Body of pancreas (tissue), 4 donors: ENCODE data around the gene MDH2. TPM values are rescaled to one million over a fixed set of nuclear protein-coding genes. Genes with fewer than 3 reads are reported as not detected.
A peak's percentile ranks its signal among the peaks of the same experiment; 100 is the strongest.

Source experiments
- ATAC-seq: fragments of 150-250 bp; one replicate; pipeline ENCODE4 v1.9.1; 2016
- DNase-seq, 4 donors: peaks; one replicate each; pipeline ENCODE4 v3.0.0-alpha.2; 2019
- H3K27ac ChIP-seq, 4 donors: fragments of 200-600 bp; sonication (generic); 1 replicate in 3 of 4; 2 replicates in 1 of 4; pipeline versions ENCODE4 v1.5.1 to v1.6.1; 2016 to 2019; ENCODE audit warnings: mild to moderate bottlenecking in 1 of 4, mixed read lengths in 1 of 4, moderate library complexity in 1 of 4
- H3K27me3 ChIP-seq, 2 donors: fragments of 200-600 bp; sonication (generic); one replicate each; pipeline ENCODE4 v1.6.0; 2016; ENCODE audit warnings: mild to moderate bottlenecking in 1 of 2
- H3K36me3 ChIP-seq, 2 donors: fragments of 200-600 bp; sonication (generic); replicated peaks in 1 of 2; 2 replicates each; pipeline ENCODE4 v1.5.1; 2016; ENCODE audit warnings: low read depth in 2 of 2; ENCODE audit not compliant: insufficient read depth in 1 of 2
- H3K4me1 ChIP-seq: fragments of 200-600 bp; sonication (generic); one replicate; pipeline ENCODE4 v1.6.0; 2016
- H3K4me3 ChIP-seq, 2 donors: fragments of 200-600 bp; sonication (generic); 1 replicate in 1 of 2; 2 replicates in 1 of 2; pipeline ENCODE4 v1.5.1; 2016 to 2019
- H3K9me3 ChIP-seq, 3 donors: fragments of 200-600 bp; sonication (generic); 1 replicate in 2 of 3; 2 replicates in 1 of 3; pipeline ENCODE4 v1.5.1; 2016
- POLR2A ChIP-seq, 3 donors: fragments of 450-650 bp; IDR thresholded peaks; one replicate each; pipeline ENCODE4 v1.6.1; 2016; ENCODE audit warnings: antibody characterized with exemption in 3 of 3, mild to moderate bottlenecking in 2 of 3
- WGBS, 2 donors: methylation state at CpG; one replicate each; pipeline ENCODE4 v1.1.5; 2017; 5-methylcytosine and 5-hydroxymethylcytosine counted together
- intact Hi-C: fragments of 100-400 bp; cut with DNase I; formaldehyde crosslinking; loops from one replicate; pipeline ENCODE4 v1.15.1; 2023
- total RNA-seq, 2 donors: library from RNA; depleted of rRNA; stranded (reverse); fragments of >200 nt; gene quantifications; one replicate each; pipeline ENCODE4 v1.1.0, GENCODE V29; 2016
- TF ChIP-seq, protein P1 (sequence below), 7 experiments: fragments of 450-650 bp in 4 of 7; fragments of 200-600 bp in 3 of 7; sonication (generic) in 3 of 7; IDR thresholded peaks; one replicate each; pipeline ENCODE4 v1.5.1; 2016 to 2019; ENCODE audit warnings: antibody characterized with exemption in 7 of 7

MDH2 gene
- total RNA-seq, 2 donors from 2014 or later = 56.6 to 67.2 TPM

DNA sequence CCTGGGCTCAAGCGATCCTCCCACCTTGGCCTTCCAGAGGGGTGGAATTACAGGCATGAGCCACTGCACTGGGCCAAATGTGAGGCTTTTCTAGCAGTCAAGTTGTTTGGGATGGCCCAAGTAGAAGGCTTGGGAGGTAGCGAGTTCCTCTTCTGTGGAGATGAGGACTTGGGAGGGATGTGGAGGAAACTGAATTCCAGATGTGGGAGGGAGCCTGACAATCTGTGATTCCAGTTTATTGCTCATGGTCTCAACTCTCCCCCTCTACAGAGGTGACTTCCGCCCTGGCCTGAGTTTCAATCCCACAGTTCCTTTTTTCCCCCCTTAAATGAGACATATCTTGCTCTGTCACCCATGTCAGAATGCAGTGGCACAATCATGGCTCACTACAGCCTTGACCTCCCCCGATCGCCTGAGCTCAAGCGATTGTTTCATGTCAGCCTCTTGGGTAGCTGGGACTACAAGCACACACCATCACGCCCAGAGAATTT is 3.5 kb upstream of the MDH2 start:
- Histone ChIP-seq H3K9me3 (no peaks in the 10 kb centered on the region), H3K27ac (peak overlapping the region in 2 of 4 donors; percentile 68 to 69), H3K4me3 (no peak overlapping the region), H3K36me3 (no peaks in the 10 kb centered on the region), H3K27me3 (no peaks in the 10 kb centered on the region), H3K4me1 (peaks cover 49% of the 10 kb centered on the region)
- no peak for ATAC-seq
- WGBS, 2 donors = 69 to 72% methylated on average over 7 of the region's 7 CpGs
- DNase-seq = no peak
- TF ChIP-seq, protein P1, sequence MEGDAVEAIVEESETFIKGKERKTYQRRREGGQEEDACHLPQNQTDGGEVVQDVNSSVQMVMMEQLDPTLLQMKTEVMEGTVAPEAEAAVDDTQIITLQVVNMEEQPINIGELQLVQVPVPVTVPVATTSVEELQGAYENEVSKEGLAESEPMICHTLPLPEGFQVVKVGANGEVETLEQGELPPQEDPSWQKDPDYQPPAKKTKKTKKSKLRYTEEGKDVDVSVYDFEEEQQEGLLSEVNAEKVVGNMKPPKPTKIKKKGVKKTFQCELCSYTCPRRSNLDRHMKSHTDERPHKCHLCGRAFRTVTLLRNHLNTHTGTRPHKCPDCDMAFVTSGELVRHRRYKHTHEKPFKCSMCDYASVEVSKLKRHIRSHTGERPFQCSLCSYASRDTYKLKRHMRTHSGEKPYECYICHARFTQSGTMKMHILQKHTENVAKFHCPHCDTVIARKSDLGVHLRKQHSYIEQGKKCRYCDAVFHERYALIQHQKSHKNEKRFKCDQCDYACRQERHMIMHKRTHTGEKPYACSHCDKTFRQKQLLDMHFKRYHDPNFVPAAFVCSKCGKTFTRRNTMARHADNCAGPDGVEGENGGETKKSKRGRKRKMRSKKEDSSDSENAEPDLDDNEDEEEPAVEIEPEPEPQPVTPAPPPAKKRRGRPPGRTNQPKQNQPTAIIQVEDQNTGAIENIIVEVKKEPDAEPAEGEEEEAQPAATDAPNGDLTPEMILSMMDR (IDR thresholded peaks at IDR 0.05) = no peak
- TF ChIP-seq POLR2A (IDR thresholded peaks at IDR 0.05) = no peak
- intact Hi-C loops = no loop called here

DNA sequence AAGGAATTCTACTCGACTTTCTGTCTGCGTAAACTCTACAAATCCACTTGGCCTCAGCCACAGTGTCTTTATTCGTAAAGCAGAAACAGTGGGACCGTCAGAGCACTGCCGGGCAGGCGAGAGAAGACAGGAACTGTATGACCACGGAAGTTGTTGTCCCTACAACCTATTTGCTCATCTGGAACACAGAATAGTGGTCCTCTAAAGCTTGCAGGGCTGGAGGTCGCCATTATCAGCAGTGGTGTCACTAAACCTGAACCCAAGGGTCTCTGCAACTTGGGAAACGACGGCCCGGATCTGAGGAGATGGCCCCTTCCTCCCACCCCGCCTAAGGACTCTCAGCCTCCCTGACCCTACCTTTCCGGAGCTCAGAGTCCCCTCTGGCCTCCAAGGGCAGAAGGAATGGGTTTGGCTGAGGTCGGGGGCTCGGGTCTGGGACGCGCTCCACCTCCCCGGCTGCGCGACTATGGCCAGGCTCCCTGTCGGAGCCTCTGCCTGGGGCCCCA is 548 bp upstream of the MDH2 start:
- ATAC-seq = peak; percentile 2
- no peak for TF ChIP-seq POLR2A (IDR thresholded peaks at IDR 0.05)
- TF ChIP-seq, protein P1 (IDR thresholded peaks at IDR 0.05) = no peak

DNA sequence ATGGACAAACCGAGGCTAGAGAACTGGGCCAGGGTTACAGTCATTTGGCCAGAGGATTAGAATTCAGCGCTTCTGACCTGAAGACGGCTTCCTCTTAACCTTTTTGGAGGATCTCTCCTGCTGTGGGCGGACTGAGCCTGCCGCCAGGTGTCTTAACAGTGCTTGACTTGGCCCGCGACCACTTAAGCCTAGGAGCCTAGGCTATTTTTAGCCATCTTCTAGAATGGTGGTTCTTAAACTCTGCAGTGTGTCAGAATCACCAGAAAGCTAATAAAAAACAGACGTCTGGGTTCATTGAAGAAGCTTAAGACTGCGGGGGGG is 722 bp downstream of the MDH2 start:
- TF ChIP-seq POLR2A (IDR thresholded peaks at IDR 0.05) = no peak
- TF ChIP-seq, protein P1 (IDR thresholded peaks at IDR 0.05) = peak in 4 of 7 experiments; percentile 14 to 28 (median 18)
- DNase-seq (peak in 3 of 4 donors; percentile 36 to 60 (median 46)), ATAC-seq (peak; percentile 2)
- intact Hi-C loops = no loop called here
- peak overlapping the region; percentile 95 to 96 for H3K4me3 ChIP-seq
- H3K9me3 ChIP-seq = no peaks in the 10 kb centered on the region
- WGBS, 2 donors = 0% methylated on average over 7 to 9 of the region's 9 CpGs
- H3K36me3 ChIP-seq = no peaks in the 10 kb centered on the region
- peak overlapping the region; percentile 87 to 99 (median 94) for H3K27ac ChIP-seq
- H3K4me1 ChIP-seq = peaks cover 64% of the 10 kb centered on the region
- no peaks in the 10 kb centered on the region for H3K27me3 ChIP-seq

More for the DNA sequence above, 548 bp upstream of the MDH2 start:
- H3K4me1 ChIP-seq = peaks cover 72% of the 10 kb centered on the region
- 0% methylated on average over 6 to 21 of the region's 21 CpGs for WGBS, 2 donors
- H3K27me3 ChIP-seq = no peaks in the 10 kb centered on the region
- peak in 1 of 4 donors; percentile 18 for DNase-seq
- H3K27ac ChIP-seq = peak overlapping the region; percentile 87 to 99 (median 94)
- intact Hi-C loops = no loop called here
- no peaks in the 10 kb centered on the region for H3K36me3 ChIP-seq
- no peaks in the 10 kb centered on the region for H3K9me3 ChIP-seq
- H3K4me3 ChIP-seq = peak overlapping the region; percentile 95 to 96

DNA sequence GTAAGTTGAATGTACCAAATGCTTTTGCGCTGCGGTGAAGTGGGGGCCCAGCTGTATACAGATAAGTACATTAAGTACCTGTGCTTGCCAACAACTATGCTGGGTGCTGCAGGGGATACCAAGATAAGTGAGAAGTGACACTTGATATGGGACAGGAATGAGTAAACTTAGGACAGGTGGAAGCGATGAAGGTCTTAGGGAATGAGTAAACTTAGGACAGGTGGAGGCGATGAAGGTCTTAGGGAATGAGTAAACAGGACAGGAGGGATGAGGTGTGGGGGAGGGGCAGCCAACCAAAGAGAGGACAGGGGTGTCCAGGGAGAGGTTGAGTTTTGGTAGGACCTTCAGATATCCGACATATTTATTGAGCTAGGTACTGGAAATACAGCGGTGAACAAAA is 1.4 kb downstream of the MDH2 start:
- intact Hi-C loops = no loop called here
- Histone ChIP-seq H3K4me1 (peaks cover 64% of the 10 kb centered on the region), H3K9me3 (no peaks in the 10 kb centered on the region), H3K27me3 (no peaks in the 10 kb centered on the region), H3K4me3 (no peak overlapping the region), H3K36me3 (no peaks in the 10 kb centered on the region), H3K27ac (peak overlapping the region in 2 of 4 donors; percentile 96 to 99)
- DNase-seq (no peak), ATAC-seq (no peak)
- TF ChIP-seq POLR2A (IDR thresholded peaks at IDR 0.05) = no peak
- TF ChIP-seq, protein P1 (IDR thresholded peaks at IDR 0.05) = no peak
- 59 to 61% methylated on average over 6 of the region's 6 CpGs for WGBS, 2 donors

DNA sequence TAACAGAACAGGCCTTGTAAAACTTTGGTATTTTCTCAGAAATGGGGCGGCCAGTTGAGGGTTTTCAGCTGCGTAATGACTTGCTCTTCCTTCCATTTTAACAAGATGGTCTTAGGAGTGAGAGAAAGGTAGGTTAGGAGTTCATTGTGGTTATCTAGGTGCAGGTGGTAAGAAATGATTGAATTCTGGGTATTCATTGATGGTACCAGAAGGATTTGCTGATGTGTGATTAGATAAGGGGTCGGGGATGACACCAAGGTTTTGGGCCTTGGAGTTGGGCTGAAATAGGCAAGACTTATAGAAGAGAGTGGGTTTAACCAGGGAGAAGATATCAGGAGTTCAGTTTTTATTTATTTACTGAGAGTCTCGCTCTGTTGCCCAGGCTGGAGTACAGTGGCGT is 2.6 kb downstream of the MDH2 start:
- Histone ChIP-seq H3K9me3 (no peaks in the 10 kb centered on the region), H3K4me1 (peaks cover 56% of the 10 kb centered on the region), H3K36me3 (no peaks in the 10 kb centered on the region), H3K27me3 (no peaks in the 10 kb centered on the region), H3K27ac (no peak overlapping the region), H3K4me3 (no peak overlapping the region)
- ATAC-seq (no peak), DNase-seq (no peak)
- intact Hi-C loops = no loop called here
- 81 to 91% methylated on average over 5 of the region's 5 CpGs for WGBS, 2 donors
- TF ChIP-seq, protein P1 (IDR thresholded peaks at IDR 0.05) = no peak
- TF ChIP-seq POLR2A (IDR thresholded peaks at IDR 0.05) = no peak
